ENCODE measurements around the gene C19orf12.

DNA sequence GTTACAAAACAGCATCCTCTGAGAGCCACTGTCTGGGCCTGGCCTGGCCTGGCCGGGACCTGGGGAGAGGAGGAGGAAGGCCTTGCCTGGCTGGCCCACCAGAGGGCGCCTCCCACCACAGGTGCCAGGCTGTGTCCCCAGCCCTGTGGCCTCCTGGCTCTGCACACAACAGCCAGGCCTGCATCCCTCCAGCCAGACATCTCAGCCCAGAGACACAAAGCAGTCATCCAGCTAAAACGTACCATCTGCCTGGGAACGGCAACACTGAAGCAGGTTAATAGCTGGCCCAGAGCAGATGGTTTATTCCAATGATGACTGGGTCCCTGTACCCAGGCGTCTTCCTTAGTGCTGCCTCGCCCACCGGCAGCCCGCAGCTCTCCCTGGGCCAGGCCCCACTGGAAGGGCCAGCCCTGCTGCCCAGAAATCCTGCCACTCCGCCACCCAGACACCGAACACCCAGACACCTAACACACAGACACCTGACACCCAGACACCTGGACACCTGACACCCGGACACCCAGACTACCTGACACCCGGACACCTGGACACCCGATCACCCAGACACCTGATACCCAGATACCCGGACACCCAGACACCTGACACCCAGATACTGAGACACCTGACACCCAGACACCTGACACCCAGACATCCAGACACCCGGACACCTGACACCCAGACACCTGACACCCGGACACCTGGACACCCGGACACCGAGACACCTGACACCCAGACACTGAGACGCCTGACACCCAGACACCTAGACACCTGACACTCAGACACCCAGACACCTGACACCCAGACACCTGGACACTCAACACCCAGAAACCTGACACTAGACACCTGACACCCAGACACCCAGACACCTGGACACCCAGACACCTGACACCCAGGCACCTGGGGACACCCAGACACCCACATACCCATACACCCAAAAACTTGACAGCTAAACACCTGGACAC lies 20.1 kb downstream of the C19orf12 start:
- TF ChIP-seq ZNF70 (CRISPR knock-in tag; IDR thresholded peaks at IDR 0.05) (no peak; the same call in 1 of the 2 replicates), TOX (CRISPR knock-in tag; IDR thresholded peaks at IDR 0.05; ENCODE audit: borderline replicate concordance) (no peak), ARNTL (CRISPR knock-in tag; IDR thresholded peaks at IDR 0.05; ENCODE audit: borderline replicate concordance, low read depth) (no peak), PPARA (CRISPR knock-in tag; IDR thresholded peaks at IDR 0.05; ENCODE audit: borderline replicate concordance) (no peak), ZNF8 (CRISPR knock-in tag; IDR thresholded peaks at IDR 0.05) (peak; percentile 88), ZFP3 (CRISPR knock-in tag; IDR thresholded peaks at IDR 0.05) (no peak), RARB (CRISPR knock-in tag; IDR thresholded peaks at IDR 0.05) (no peak), CSDC2 (CRISPR knock-in tag; IDR thresholded peaks at IDR 0.05) (no peak)
- TF ChIP-seq, protein P1, sequence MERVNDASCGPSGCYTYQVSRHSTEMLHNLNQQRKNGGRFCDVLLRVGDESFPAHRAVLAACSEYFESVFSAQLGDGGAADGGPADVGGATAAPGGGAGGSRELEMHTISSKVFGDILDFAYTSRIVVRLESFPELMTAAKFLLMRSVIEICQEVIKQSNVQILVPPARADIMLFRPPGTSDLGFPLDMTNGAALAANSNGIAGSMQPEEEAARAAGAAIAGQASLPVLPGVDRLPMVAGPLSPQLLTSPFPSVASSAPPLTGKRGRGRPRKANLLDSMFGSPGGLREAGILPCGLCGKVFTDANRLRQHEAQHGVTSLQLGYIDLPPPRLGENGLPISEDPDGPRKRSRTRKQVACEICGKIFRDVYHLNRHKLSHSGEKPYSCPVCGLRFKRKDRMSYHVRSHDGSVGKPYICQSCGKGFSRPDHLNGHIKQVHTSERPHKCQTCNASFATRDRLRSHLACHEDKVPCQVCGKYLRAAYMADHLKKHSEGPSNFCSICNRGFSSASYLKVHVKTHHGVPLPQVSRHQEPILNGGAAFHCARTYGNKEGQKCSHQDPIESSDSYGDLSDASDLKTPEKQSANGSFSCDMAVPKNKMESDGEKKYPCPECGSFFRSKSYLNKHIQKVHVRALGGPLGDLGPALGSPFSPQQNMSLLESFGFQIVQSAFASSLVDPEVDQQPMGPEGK (CRISPR knock-in tag; IDR thresholded peaks at IDR 0.05; ENCODE audit: borderline replicate concordance): no peak

Data from SK-N-SH treated with all-trans-retinoic acid at 6 μM for 48 hours (cell line).